Measurements from ENCODE around the gene SPATA25.

- TF ChIP-seq CTCF (conservative IDR thresholded peaks at IDR 0.05; ENCODE audit: low read depth, low read length) (no peak), EZH2 (IDR thresholded peaks at IDR 0.05; ENCODE audit: low read length, unreplicated experiment) (no peak)
These were observed 43.9 kb downstream of the SPATA25 start for GRCh38 chr20:45843506-45843905.
